ENCODE results near the gene DIP2A.

DIP2A gene

DNA sequence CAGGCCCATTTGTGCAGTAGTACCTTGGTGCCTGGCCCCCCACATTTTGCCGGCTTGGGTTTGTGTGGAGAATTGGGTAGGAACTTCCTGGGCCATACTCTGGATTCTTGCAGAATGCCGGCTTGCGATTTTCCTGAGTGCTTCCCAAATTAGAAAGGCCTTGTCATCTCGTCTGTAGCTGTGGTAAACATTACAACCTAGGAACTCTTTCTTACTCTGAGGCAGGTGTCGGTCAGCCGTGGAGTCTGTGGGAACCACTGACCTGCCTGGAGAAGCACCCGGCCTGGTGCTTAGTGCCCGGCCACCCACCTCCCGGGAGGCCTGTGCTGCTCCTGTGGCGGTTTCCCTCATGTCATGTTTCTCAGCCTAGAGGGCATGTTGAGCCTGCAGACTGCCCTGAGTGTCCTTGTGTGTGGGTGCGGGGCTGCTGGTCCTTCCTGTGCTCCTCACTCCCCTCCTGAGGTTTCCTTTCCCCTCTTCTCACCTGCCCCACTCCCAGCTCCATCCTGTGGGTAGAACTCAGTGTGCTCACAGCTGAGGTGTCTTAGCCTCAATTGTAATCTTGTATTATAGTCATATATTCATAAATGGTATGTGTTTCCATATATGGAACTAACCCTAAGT is 81.5 kb downstream of the DIP2A start:
- Histone ChIP-seq H3K9me3 (no peaks in the 10 kb centered on the region), H3K27ac (no peak overlapping the region), H3K4me3 (no peak overlapping the region), H3K36me3 (peaks cover 39 to 98% (median 88%) of the 10 kb centered on the region in 3 donors), H3K27me3 (no peaks in the 10 kb centered on the region), H3K4me1 (no peaks in the 10 kb centered on the region)
- no peak for TF ChIP-seq CTCF (IDR thresholded peaks at IDR 0.05)
- intact Hi-C loops (cut with DNase I; ENCODE audit: low total_unique reads): no loop called here
- DNase-seq: no peak

- no peak for TF ChIP-seq CTCF (IDR thresholded peaks at IDR 0.05)
- no peak for DNase-seq
- Histone ChIP-seq H3K27ac (no peak overlapping the region), H3K27me3 (no peaks in the 10 kb centered on the region), H3K9me3 (no peaks in the 10 kb centered on the region), H3K36me3 (peaks cover 56 to 98% (median 90%) of the 10 kb centered on the region in 3 donors), H3K4me3 (no peak overlapping the region), H3K4me1 (no peaks in the 10 kb centered on the region)
- intact Hi-C loops (cut with DNase I; ENCODE audit: low total_unique reads): no loop called here
These were observed 84.0 kb downstream of the DIP2A start for GRCh38 chr21:46542588-46543124.

GRCh38 chr21:46543306-46543705 is 84.6 kb downstream of the DIP2A start:
- Histone ChIP-seq H3K9me3 (no peaks in the 10 kb centered on the region), H3K27me3 (no peaks in the 10 kb centered on the region), H3K4me3 (no peak overlapping the region), H3K27ac (no peak overlapping the region), H3K36me3 (peaks cover 54 to 97% (median 90%) of the 10 kb centered on the region in 3 donors), H3K4me1 (no peaks in the 10 kb centered on the region)
- no peak for DNase-seq
- intact Hi-C loops (cut with DNase I; ENCODE audit: low total_unique reads): no loop called here
- no peak for TF ChIP-seq CTCF (IDR thresholded peaks at IDR 0.05)

- peaks cover 52 to 96% (median 90%) of the 10 kb centered on the region in 3 donors for H3K36me3 ChIP-seq
- no peaks in the 10 kb centered on the region for H3K27me3 ChIP-seq
- no peak overlapping the region for H3K4me3 ChIP-seq
- no peak for DNase-seq
- H3K9me3 ChIP-seq: no peaks in the 10 kb centered on the region
- no peaks in the 10 kb centered on the region for H3K4me1 ChIP-seq
- intact Hi-C loops (cut with DNase I; ENCODE audit: low total_unique reads): no loop called here
- TF ChIP-seq CTCF (IDR thresholded peaks at IDR 0.05): no peak
- H3K27ac ChIP-seq: no peak overlapping the region
These were observed 85.3 kb downstream of the DIP2A start for GRCh38 chr21:46544003-46544402.

DNA sequence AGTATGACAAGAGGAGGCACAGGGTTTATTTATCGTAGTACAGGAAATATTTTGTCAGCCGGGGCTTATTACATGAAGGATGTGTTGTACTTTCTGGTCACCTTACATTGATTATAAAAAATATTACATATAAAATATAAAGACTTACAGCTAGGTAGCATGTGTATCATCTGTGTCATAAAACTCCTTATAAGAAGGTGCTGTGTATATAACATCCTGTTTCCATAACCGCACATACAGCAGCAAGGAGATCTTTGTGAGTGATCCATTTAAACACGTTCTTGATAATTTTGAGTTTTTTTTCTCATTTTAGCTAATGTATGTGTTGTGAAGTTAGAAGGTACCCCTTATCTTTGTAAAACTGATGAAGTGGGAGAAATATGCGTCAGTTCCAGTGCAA is 86.1 kb downstream of the DIP2A start:
- peaks cover 50 to 93% (median 90%) of the 10 kb centered on the region in 3 donors for H3K36me3 ChIP-seq

More for the DNA sequence above, 86.1 kb downstream of the DIP2A start:
- Histone ChIP-seq H3K4me3 (no peak overlapping the region), H3K9me3 (no peaks in the 10 kb centered on the region), H3K27me3 (no peaks in the 10 kb centered on the region), H3K27ac (no peak overlapping the region), H3K4me1 (no peaks in the 10 kb centered on the region)
- TF ChIP-seq CTCF (IDR thresholded peaks at IDR 0.05): no peak
- intact Hi-C loops (cut with DNase I; ENCODE audit: low total_unique reads): no loop called here
- no peak for DNase-seq
